Right atrium auricular region (tissue), 2 donors: ENCODE data around the gene ERMP1. TPM values are rescaled to one million over a fixed set of nuclear protein-coding genes. Genes with fewer than 3 reads are reported as not detected.

Experiments used
- DNase-seq: peaks from one replicate; pipeline ENCODE4 v3.0.0-alpha.2; 2019; ENCODE audit warnings: low spot score
- H3K27ac ChIP-seq, 2 donors: fragments of 200-600 bp; sonication (generic); 1 replicate in 1 of 2; 2 replicates in 1 of 2; pipeline ENCODE4 v1.5.1; 2016 to 2019
- H3K27me3 ChIP-seq, 2 donors: fragments of 200-600 bp; sonication (generic); one replicate each; pipeline versions ENCODE4 v1.5.1 to v1.6.0; 2017 to 2019
- H3K36me3 ChIP-seq: fragments of 200-600 bp; sonication (generic); one replicate; pipeline ENCODE4 v1.5.1; 2016
- H3K4me1 ChIP-seq, 2 donors: fragments of 200-600 bp; sonication (generic); one replicate each; pipeline versions ENCODE4 v1.5.1 to v1.6.0; 2017 to 2019
- H3K4me3 ChIP-seq, 2 donors: fragments of 200-600 bp; sonication (generic); 1 replicate in 1 of 2; 2 replicates in 1 of 2; pipeline ENCODE4 v1.5.1; 2017 to 2019; ENCODE audit warnings: mild to moderate bottlenecking in 1 of 2, moderate library complexity in 1 of 2
- H3K9me3 ChIP-seq, 2 donors: fragments of 200-600 bp; sonication (generic); one replicate each; pipeline ENCODE4 v1.5.1; 2019
- total RNA-seq, 2 donors: library from RNA; depleted of rRNA; stranded (reverse); fragments of >200 nt; gene quantifications; one replicate each; pipeline ENCODE4 v1.1.0, GENCODE V29; 2016
- TF ChIP-seq, protein P1 (sequence below), 2 donors: fragments of 200-600 bp; sonication (generic); IDR thresholded peaks; one replicate each; pipeline ENCODE4 v1.5.1; 2019; ENCODE audit warnings: antibody characterized with exemption in 2 of 2

The ERMP1 gene
- total RNA-seq, 2 donors from 2014 or later = 10.8 to 27.8 TPM

DNA sequence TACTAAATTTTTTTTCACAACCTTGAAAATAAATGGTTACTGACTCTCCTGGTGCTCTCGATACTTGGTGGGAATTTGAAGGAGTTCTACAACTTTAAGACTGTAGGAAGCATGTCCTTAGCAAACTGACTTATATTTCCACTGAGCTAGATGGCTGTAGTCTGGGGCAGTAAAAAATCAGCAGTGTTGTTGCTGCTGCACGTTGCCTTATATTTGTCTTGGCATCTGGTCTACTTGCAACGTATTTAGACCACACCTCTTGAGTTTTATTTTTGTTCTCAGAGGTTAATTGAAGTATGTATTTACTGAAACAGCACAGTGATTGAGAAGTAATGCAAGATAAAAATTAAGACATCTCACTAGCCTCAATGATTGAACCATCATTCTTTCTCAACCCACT is 76.3 kb downstream of the ERMP1 start:
- DNase-seq = no peak
- Histone ChIP-seq H3K4me3 (no peak overlapping the region), H3K27me3 (no peaks in the 10 kb centered on the region), H3K9me3 (no peaks in the 10 kb centered on the region), H3K4me1 (no peaks in the 10 kb centered on the region), H3K27ac (no peak overlapping the region), H3K36me3 (peaks cover 33% of the 10 kb centered on the region)
- TF ChIP-seq, protein P1, sequence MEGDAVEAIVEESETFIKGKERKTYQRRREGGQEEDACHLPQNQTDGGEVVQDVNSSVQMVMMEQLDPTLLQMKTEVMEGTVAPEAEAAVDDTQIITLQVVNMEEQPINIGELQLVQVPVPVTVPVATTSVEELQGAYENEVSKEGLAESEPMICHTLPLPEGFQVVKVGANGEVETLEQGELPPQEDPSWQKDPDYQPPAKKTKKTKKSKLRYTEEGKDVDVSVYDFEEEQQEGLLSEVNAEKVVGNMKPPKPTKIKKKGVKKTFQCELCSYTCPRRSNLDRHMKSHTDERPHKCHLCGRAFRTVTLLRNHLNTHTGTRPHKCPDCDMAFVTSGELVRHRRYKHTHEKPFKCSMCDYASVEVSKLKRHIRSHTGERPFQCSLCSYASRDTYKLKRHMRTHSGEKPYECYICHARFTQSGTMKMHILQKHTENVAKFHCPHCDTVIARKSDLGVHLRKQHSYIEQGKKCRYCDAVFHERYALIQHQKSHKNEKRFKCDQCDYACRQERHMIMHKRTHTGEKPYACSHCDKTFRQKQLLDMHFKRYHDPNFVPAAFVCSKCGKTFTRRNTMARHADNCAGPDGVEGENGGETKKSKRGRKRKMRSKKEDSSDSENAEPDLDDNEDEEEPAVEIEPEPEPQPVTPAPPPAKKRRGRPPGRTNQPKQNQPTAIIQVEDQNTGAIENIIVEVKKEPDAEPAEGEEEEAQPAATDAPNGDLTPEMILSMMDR (IDR thresholded peaks at IDR 0.05) = no peak

DNA sequence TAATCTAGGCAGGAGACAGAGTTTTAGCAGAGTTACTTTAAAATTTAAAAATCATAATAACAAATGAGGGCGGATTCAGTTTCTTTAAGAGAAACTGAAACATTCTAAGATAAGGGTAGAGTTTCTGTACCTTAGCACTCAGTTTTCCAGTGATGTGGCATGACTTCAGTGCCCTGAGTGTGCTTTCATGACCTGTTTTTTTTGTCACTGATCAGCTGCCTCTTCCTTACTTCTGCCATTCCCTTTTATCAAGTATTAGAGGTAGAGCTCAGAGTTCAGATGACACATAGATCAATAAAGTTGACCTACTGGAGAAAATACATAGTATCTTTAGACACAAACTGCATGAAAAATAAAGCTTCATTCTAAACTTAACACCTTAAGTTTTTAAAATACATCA is 82.3 kb downstream of the ERMP1 start:
- Histone ChIP-seq H3K4me3 (no peak overlapping the region), H3K4me1 (no peaks in the 10 kb centered on the region), H3K27ac (no peak overlapping the region), H3K27me3 (no peaks in the 10 kb centered on the region), H3K9me3 (no peaks in the 10 kb centered on the region), H3K36me3 (peaks cover 12% of the 10 kb centered on the region)
- no peak for DNase-seq
- TF ChIP-seq, protein P1 (IDR thresholded peaks at IDR 0.05) = no peak

DNA sequence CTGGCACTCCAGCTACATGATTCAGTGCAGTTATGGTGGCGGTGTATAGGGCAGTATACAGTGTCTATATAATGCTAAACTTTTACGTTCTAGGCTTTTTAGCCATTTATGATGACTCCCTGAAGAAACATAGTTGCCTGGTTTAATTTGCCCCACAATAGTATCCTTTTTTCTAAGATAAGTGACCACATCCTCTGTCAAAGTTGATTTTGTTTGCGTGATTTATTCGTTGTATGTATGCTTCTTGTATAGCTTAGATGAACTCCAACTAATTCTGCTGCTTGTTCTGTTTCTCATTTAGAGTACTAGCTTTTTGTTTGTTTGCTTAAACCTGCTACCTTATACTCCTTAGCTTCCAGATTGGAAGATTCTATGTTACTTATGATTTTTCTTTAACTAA is 83.6 kb downstream of the ERMP1 start:
- Histone ChIP-seq H3K27ac (no peak overlapping the region), H3K36me3 (peaks cover 13% of the 10 kb centered on the region), H3K4me3 (no peak overlapping the region), H3K9me3 (no peaks in the 10 kb centered on the region), H3K27me3 (no peaks in the 10 kb centered on the region), H3K4me1 (no peaks in the 10 kb centered on the region)
- no peak for DNase-seq
- TF ChIP-seq, protein P1 (IDR thresholded peaks at IDR 0.05) = no peak

DNA sequence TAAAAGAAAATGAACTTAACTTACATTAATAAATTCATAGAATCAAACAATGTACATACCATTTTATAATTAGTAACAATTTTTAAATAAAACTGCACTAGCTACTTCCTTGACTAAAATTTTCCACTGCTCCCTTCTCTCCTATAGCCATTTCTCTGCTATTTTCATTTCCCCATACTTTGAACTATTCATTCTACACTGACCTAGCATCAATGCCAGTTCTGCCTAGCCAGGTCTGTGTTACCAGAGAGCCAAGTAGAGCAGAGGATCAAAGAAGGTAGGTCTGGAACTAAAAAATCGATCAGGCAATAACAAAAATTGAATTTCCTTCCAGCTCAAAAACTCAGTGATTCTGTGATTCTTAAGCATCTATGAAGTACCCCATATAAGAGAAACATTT is 84.5 kb downstream of the ERMP1 start:
- Histone ChIP-seq H3K4me1 (no peaks in the 10 kb centered on the region), H3K9me3 (no peaks in the 10 kb centered on the region), H3K27me3 (no peaks in the 10 kb centered on the region), H3K27ac (no peak overlapping the region), H3K4me3 (no peak overlapping the region), H3K36me3 (peaks cover 20% of the 10 kb centered on the region)
- no peak for DNase-seq
- TF ChIP-seq, protein P1 (IDR thresholded peaks at IDR 0.05) = no peak

DNA sequence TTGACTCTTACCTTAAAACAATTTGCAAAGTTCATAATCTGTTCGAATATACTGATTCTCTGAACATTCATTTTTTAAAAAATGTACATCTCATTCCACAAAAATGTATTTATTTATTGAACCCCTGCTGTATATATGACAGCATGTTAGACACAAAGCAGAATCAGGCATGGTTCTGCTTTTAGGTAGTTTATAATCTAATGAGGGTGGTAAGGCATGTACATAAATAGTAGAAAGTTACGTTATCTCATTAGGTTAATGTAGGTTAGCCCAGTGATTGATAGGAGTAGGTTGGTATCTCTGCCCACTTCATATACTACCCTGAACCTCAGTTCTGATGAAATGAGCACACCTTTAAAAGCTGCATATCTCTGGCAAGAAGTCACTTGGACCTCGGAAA is 89.8 kb downstream of the ERMP1 start:
- DNase-seq = no peak
- Histone ChIP-seq H3K27ac (no peak overlapping the region), H3K4me3 (no peak overlapping the region), H3K36me3 (peaks cover 36% of the 10 kb centered on the region), H3K9me3 (no peaks in the 10 kb centered on the region), H3K27me3 (no peaks in the 10 kb centered on the region), H3K4me1 (no peaks in the 10 kb centered on the region)
- TF ChIP-seq, protein P1 (IDR thresholded peaks at IDR 0.05) = no peak

DNA sequence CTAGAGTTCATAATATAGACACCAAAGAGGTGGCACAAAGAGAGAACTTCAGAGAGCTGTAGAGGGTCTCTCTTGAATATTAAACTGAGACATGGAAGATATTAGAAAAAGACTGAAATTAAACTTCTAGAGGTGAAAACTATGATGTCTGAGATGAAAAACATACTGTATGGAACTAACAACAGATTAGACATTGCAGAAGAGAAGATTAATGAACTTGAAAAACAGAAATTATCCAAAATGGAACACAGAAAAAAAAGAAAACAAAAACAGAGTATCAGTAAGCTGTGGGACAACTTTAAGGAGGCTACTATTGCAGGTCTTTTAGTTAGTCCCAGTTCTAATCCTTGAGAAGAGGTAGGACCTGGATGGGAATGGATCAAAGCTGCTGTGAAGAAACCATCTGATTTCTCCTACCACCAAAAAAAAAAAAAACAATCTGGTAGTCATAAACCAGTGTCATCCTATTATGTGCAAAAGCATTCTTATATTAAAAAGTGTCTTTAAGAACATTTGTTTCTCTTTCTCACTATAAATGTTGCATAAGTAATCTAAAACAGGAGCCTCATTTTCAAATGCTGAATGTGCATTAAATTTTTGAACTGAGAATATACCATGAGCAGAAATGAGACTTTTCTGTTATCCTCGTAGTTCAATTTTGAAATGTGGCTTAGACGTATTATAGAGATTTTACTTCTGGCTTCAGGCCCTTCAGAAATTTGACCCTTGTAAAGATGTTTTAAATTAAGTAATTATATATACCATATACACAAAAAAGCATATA is 96.2 kb downstream of the ERMP1 start:
- DNase-seq = no peak
- H3K36me3 ChIP-seq = peaks cover 12% of the 10 kb centered on the region
- no peak overlapping the region for H3K27ac ChIP-seq
- H3K4me1 ChIP-seq = no peaks in the 10 kb centered on the region
- no peaks in the 10 kb centered on the region for H3K9me3 ChIP-seq
- TF ChIP-seq, protein P1 (IDR thresholded peaks at IDR 0.05) = no peak
- no peak overlapping the region for H3K4me3 ChIP-seq
- H3K27me3 ChIP-seq = no peaks in the 10 kb centered on the region
